Central memory CD4-positive, alpha-beta T cell (primary cell): ENCODE data around the gene NOL12.

Experiments used
- DNase-seq: peaks from one replicate; pipeline ENCODE4 v3.0.0; 2022

The NOL12 gene

GRCh38 chr22:37659066-37659896, 26.9 kb upstream of the NOL12 start:
- no peak for DNase-seq

DNA sequence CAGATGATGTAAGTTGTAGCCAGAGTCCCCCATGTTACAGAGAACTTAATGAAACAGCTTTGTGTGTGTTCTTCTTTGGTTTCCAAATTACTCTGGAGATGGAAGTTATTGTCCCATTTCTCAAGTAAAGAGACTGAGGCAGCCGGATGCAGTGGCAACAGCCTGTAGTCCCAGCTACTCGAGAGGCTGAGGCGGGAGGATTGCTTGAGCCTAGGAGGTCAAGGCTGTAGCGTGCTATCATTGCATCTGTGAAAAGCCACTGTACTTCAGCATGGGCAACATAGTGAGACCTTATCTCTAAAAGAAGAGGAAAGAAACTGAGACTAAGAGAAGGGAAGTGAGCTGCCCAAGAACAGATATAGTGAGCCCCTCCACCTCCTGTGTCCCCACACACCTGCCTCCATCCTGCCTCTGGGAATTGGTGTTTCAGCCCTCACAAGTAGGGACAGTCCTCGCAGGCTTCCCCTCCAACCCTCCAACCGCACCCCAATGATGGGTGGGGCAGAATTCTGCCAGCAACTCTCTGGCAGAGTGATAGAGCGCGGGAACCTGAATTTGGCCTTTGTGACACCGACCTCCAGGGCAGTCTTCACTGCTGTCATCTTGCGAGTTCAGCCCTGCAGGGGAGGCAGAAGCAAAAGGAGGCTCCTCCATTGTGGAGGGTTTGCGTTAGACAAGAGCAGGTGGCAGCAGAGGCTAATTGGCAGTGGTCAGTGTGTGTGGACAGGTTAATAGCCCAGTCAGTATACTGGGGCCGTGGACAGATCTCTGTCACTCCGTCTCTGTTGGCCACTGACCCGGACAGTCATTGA, 26.0 kb upstream of the NOL12 start:
- no peak for DNase-seq

GRCh38 chr22:37660709-37661045, 25.5 kb upstream of the NOL12 start:
- DNase-seq, result no peak

- DNase-seq, result no peak
Measured at GRCh38 chr22:37661160-37661924, 24.8 kb upstream of the NOL12 start.

- DNase-seq, result no peak
Measured at GRCh38 chr22:37662039-37662438, 24.1 kb upstream of the NOL12 start.

- DNase-seq, result no peak
Measured at GRCh38 chr22:37663521-37664140, 22.5 kb upstream of the NOL12 start.

- no peak for DNase-seq
Measured at GRCh38 chr22:37664249-37665101, 21.7 kb upstream of the NOL12 start.

DNA sequence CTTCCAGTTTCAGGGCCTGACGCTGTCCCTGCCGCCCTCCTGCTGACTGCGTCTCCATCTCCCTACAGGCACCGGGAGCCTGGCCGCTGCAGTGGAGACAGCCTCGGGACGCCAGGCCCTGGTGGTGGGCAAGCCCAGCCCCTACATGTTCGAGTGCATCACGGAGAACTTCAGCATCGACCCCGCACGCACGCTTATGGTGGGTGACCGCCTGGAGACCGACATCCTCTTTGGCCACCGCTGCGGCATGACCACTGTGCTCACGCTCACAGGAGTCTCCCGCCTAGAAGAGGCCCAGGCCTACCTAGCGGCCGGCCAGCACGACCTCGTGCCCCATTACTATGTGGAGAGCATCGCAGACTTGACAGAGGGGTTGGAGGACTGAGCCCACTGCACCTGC, 20.7 kb upstream of the NOL12 start:
- DNase-seq, result no peak

DNA sequence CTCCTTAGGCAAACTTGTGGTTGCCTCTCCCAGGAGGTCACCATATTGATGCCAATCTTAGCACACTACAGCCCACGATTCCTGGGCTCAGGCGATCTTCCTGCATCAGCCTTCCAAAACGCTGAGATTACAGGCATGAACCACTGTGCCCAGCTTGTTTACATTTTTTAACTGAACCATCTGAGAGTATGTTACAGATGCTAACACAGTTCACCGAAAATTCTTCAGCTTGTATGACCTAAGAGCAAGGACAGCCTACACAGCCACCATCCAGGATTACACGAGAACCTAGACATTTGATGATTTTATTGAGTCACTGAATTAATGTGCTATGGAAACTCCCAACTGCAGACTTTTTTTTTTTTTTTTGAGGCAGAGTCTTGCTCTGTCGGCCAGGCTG, 16.6 kb upstream of the NOL12 start:
- no peak for DNase-seq

DNA sequence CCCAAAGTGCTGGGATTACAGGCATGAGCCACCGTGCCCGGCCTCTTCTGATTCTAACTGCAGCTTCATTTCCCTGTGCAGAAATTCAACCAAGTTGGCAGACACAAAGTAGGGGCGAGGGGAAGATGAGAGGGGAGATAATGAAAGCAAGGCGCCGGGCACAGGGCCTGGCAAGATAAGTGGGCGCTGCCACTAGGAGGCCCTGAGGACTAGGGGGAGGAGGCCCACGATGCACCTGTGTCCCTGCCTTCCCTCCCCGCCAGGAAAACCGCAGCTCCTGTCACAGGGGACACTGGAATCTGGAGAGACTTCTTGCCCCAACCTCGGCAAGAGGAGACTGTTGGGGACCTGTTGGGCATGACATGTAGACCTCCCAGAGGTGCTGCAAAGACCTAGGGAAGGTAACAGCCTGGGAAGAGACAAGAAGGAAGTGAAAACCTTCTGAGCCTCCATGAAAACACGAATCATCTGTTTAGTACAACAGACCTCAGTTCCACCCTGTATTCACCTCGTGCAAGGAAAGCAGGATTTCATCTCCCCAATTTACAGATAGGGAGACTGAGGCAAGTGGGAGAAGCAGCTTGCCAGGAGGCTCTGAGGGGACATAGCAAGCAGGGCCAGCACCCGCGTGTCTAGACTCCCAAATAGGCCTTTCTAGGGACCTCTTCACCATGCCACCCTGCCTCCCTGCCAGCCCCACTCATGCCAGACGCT, 13.8 kb upstream of the NOL12 start:
- DNase-seq, result peak; percentile 31

- DNase-seq, result no peak
Measured at GRCh38 chr22:37672920-37673455, 13.2 kb upstream of the NOL12 start.

DNA sequence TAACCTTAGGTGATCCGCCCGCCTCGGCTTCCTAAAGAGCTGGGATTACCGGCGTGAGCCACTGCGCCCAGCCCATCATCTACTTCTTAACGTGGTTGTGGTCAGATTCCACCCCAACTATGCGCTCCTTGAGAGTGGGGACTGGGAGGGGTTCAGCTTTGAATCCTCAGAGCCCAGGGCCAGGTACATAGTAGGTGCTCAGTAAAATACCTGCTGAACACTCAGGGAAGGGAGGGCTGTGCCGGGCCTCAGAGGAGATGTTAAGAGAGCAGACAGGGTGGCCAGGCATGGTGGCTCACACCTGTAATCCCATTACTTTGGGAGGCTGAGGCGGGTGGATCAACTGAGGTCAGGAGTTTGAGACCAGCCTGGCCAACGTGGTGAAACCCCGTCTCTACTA, 11.9 kb upstream of the NOL12 start:
- no peak for DNase-seq

DNA sequence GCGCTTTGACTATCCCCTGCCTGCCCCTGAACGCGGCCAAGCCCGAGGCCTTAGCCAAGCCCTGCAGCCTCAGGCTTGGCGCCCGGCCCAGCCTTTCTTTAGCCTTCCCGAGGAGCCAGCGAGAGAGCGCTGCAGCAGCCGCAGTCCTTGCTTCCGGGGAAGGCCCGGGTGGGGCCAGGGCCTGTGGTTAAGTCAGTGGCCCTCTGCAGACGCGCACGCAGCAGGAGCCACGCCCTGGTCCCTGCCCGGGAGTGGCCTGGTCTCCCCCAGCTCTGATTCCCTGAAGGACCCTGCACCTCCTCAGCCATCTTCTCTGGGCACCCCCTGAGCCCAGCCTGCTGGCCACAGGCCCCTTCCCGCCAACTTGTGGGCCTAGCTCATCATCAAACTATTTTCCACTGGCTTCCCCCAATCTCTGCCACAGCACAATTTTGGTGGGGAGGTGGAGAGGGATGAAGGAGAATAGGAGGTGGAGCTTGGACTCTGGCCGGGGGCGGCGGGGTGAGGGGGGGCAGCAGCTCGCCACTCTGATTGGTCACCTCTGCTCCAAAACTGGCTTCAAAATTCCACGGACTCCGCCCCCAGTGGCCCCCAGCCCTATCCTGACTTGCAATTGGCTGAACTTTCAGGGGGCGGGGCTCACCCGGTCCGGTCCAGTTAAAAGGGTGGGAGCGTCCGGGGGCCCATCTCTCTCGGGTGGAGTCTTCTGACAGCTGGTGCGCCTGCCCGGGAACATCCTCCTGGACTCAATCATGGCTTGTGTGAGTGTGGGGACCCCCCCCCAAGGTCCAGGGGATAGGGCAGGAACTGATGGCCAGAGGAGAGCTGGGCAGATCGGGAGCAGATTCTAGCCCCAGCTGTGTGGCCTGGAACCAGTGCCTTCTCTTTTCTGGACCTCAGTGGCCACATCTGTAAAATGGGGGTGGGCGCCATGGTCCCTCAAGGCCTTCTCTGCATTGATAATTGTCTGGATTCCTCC, 10.9 kb upstream of the NOL12 start, which contains the start of gene LGALS1:
Gene LGALS1 (plus strand): TSS at position 686 of the 979 bp plus-strand sequence. CDS start 67 bp downstream, at position 753.
- DNase-seq, result peak; percentile 66

GRCh38 chr22:37675930-37676735, 10.0 kb upstream of the NOL12 start:
- DNase-seq, result no peak

- DNase-seq, result peak; percentile 92
Measured at GRCh38 chr22:37676736-37677492, 9.2 kb upstream of the NOL12 start.

- no peak for DNase-seq
Measured at GRCh38 chr22:37677493-37677974, 8.6 kb upstream of the NOL12 start.

DNA sequence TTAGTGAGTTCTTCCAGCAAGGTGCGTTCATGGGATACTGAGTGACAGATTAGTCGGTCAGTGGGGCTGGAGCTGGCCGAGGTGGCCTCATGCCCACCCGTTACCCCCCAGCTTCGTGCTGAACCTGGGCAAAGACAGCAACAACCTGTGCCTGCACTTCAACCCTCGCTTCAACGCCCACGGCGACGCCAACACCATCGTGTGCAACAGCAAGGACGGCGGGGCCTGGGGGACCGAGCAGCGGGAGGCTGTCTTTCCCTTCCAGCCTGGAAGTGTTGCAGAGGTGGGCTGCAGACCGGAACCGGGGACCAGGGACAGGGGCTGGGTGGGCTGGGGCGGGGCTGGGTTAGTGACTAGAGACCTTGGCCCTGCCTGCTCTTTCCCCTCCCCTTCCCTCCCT, 7.8 kb upstream of the NOL12 start:
- DNase-seq, result no peak

DNA sequence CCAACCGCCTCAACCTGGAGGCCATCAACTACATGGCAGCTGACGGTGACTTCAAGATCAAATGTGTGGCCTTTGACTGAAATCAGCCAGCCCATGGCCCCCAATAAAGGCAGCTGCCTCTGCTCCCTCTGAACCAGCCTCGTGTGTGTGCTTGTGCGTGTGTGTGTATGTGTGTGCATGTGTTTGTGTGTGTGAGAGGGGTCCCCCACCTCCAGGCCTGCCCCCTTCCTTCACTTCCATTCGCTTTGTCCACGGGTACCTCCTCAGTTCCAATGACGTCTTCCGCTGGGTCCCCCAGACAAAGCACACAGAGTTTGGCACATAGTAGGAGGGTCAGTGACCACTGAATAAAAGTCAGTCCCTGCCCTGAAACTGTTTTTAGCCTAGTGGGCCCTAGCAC, 6.5 kb upstream of the NOL12 start:
- no peak for DNase-seq
